SK-N-SH (cell line): ENCODE data around the gene SNRNP35. TPM values are rescaled to one million over a fixed set of nuclear protein-coding genes. Genes with fewer than 3 reads are reported as not detected.
"Not testable (repeated sequence)": the region's sequence is repeated elsewhere in the genome, so short reads cannot be mapped to it uniquely, and the experiment has no call there.

Experiments
- CTCF ChIA-PET: fragments of 300-600, 350-600 bp; formaldehyde crosslinking; extraction: SDS; loops from one replicate; lab custom pipeline; 2021; lab: Yijun Ruan, JAX
- POLR2A ChIA-PET: fragments of 350-600 bp; sonication (Branson Sonifier 250); formaldehyde crosslinking; extraction: SDS; loops from one replicate; lab custom pipeline; 2020; ENCODE audit warnings: antibody characterized with exemption, inconsistent platforms; lab: Yijun Ruan, JAX
- DNase-seq: peaks from one replicate; pipeline ENCODE4 v3.0.0; 2012
- H2AFZ ChIP-seq: fragments of 200-600 bp; sonication (generic); 2 replicates; pipeline ENCODE4 v1.8.1; 2016; ENCODE audit warnings: antibody characterized with exemption, mild to moderate bottlenecking, low read depth
- H3F3A ChIP-seq: fragments of 200-600 bp; sonication (generic); replicated peaks from 2 replicates; pipeline ENCODE3; 2016; ENCODE audit warnings: antibody characterized with exemption, mild to moderate bottlenecking; ENCODE audit not compliant: insufficient read depth
- H3K27ac ChIP-seq, 2 experiments: fragments of 200-500 bp in 1 of 2; fragments of 200-600 bp in 1 of 2; sonication (Bioruptor generic) in 1 of 2; sonication (generic), shearing (Covaris generic) in 1 of 2; 2 replicates each; pipeline versions ENCODE4 v1.5.1 to v1.6.1; 2014 to 2016; ENCODE audit warnings: low read depth in 2 of 2, inconsistent platforms in 1 of 2, low read length in 1 of 2, mild to moderate bottlenecking in 1 of 2, mixed read lengths in 1 of 2
- H3K27me3 ChIP-seq: fragments of 200-600 bp; sonication (generic), shearing (Covaris generic); 2 replicates; pipeline ENCODE4 v1.6.1; 2016; ENCODE audit warnings: mixed run types; ENCODE audit not compliant: insufficient read depth
- H3K36me3 ChIP-seq, 2 experiments: fragments of 200-500 bp in 1 of 2; fragments of 200-600 bp in 1 of 2; sonication (Bioruptor generic) in 1 of 2; sonication (generic) in 1 of 2; replicated peaks in 1 of 2; 2 replicates each; pipeline versions ENCODE3 to v1.5.1; 2014 to 2016; ENCODE audit warnings: low read length in 1 of 2, mild to moderate bottlenecking in 1 of 2; ENCODE audit not compliant: insufficient read depth in 2 of 2, control insufficient read depth in 1 of 2
- H3K4me1 ChIP-seq, 2 experiments: fragments of 200-500 bp in 1 of 2; fragments of 200-600 bp in 1 of 2; sonication (Bioruptor generic) in 1 of 2; sonication (generic), shearing (Covaris generic) in 1 of 2; 2 replicates each; pipeline versions ENCODE4 v1.5.1 to v1.6.1; 2014 to 2016; ENCODE audit warnings: low read depth in 1 of 2, low read length in 1 of 2, mixed run types in 1 of 2; ENCODE audit not compliant: insufficient read depth in 2 of 2, control insufficient read depth in 1 of 2
- H3K4me2 ChIP-seq: fragments of 200-600 bp; sonication (generic), shearing (Covaris generic); 2 replicates; pipeline ENCODE4 v1.6.1; 2017; ENCODE audit warnings: mixed run types
- H3K4me3 ChIP-seq, 2 experiments: fragments of 200-500 bp in 1 of 2; fragments of 200-600 bp in 1 of 2; sonication (Bioruptor generic) in 1 of 2; sonication (generic), shearing (Covaris generic) in 1 of 2; 2 replicates each; pipeline versions ENCODE4 v1.5.1 to v1.8.1; 2014 to 2016; ENCODE audit warnings: low read depth in 2 of 2, inconsistent platforms in 1 of 2, low read length in 1 of 2, mild to moderate bottlenecking in 1 of 2, mixed read lengths in 1 of 2, moderate library complexity in 1 of 2
- H3K79me2 ChIP-seq: fragments of 200-600 bp; sonication (generic); 2 replicates; pipeline ENCODE4 v1.8.1; 2017; ENCODE audit warnings: mild to moderate bottlenecking; ENCODE audit not compliant: insufficient read depth
- H3K9ac ChIP-seq: fragments of 200-600 bp; sonication (generic); 2 replicates; pipeline ENCODE4 v1.6.1; 2017; ENCODE audit warnings: mixed run types
- H3K9me2 ChIP-seq: fragments of 200-600 bp; sonication (generic); 2 replicates; pipeline ENCODE4 v1.6.1; 2017; ENCODE audit warnings: mixed run types
- H3K9me3 ChIP-seq: fragments of 200-600 bp; sonication (generic); 2 replicates; pipeline ENCODE4 v1.6.1; 2017; ENCODE audit warnings: mixed run types, mild to moderate bottlenecking, moderate library complexity
- H4K20me1 ChIP-seq: fragments of 200-600 bp; sonication (generic); 2 replicates; pipeline ENCODE4 v1.6.1; 2017; ENCODE audit warnings: mild to moderate bottlenecking, mixed run types; ENCODE audit not compliant: insufficient read depth
- CTCF ChIP-seq: fragments of 200-600 bp; sonication (generic); IDR thresholded peaks from 2 replicates; pipeline ENCODE4 v1.6.1; 2017; ENCODE audit warnings: antibody characterized with exemption, mild to moderate bottlenecking, moderate library complexity
- EP300 ChIP-seq, 2 experiments: IDR thresholded peaks; 2 replicates each; pipeline versions ENCODE4 v1.4.0 to v1.6.1; 2012; ENCODE audit warnings: borderline replicate concordance in 1 of 2, low read depth in 1 of 2, low read length in 1 of 2
- EZH2phosphoT487 ChIP-seq: fragments of 200-600 bp; sonication (generic); IDR thresholded peaks from 2 replicates; pipeline ENCODE4 v1.6.1; 2017; ENCODE audit warnings: low read depth, mixed run types, mild to moderate bottlenecking, antibody characterized with exemption, moderate library complexity, borderline replicate concordance
- FOXM1 ChIP-seq: IDR thresholded peaks from 2 replicates; pipeline ENCODE4 v1.4.0; 2012; ENCODE audit warnings: low read depth, mild to moderate bottlenecking
- GABPA ChIP-seq: IDR thresholded peaks from 2 replicates; pipeline ENCODE4 v1.4.0; 2012; ENCODE audit warnings: low read depth, mild to moderate bottlenecking
- MXI1 ChIP-seq: IDR thresholded peaks from 2 replicates; pipeline ENCODE4 v1.6.1; 2012; ENCODE audit warnings: mild to moderate bottlenecking, low read depth, low read length, improper control_type of control experiment
- RFX5 ChIP-seq: IDR thresholded peaks from 2 replicates; pipeline ENCODE4 v1.6.1; 2012; ENCODE audit warnings: mild to moderate bottlenecking, improper control_type of control experiment, low read length
- TAF1 ChIP-seq: IDR thresholded peaks from 2 replicates; pipeline ENCODE4 v1.6.1; 2012; ENCODE audit warnings: low read depth, mild to moderate bottlenecking, low read length, moderate library complexity, borderline replicate concordance
- WGBS: methylation state at CpG from one replicate; pipeline ENCODE4 v1.1.6; 2017; ENCODE audit warnings: low lambda C conversion rate; 5-methylcytosine and 5-hydroxymethylcytosine counted together
- polyA plus RNA-seq, 3 experiments: library from polyadenylated mRNA; depleted of rRNA; stranded (reverse); fragments of >200 nt; gene quantifications; 2 replicates each; pipeline ENCODE4 v1.2.3, GENCODE V29; 2012
- TF ChIP-seq, protein P1 (sequence below): fragments of 150-350 bp; IDR thresholded peaks from 2 replicates; pipeline ENCODE4 v1.6.1; 2016; ENCODE audit warnings: mild to moderate bottlenecking, low read depth, low read length
- TF ChIP-seq, protein P2 (sequence below): fragments of 150-350 bp; IDR thresholded peaks from 2 replicates; pipeline ENCODE4 v1.6.1; 2017; ENCODE audit warnings: antibody characterized with exemption, low read length, low read depth, borderline replicate concordance

The SNRNP35 gene
- polyA plus RNA-seq, 1 of the 3 experiments (the other 2 are of a cell fraction) = 13.1 TPM

DNA sequence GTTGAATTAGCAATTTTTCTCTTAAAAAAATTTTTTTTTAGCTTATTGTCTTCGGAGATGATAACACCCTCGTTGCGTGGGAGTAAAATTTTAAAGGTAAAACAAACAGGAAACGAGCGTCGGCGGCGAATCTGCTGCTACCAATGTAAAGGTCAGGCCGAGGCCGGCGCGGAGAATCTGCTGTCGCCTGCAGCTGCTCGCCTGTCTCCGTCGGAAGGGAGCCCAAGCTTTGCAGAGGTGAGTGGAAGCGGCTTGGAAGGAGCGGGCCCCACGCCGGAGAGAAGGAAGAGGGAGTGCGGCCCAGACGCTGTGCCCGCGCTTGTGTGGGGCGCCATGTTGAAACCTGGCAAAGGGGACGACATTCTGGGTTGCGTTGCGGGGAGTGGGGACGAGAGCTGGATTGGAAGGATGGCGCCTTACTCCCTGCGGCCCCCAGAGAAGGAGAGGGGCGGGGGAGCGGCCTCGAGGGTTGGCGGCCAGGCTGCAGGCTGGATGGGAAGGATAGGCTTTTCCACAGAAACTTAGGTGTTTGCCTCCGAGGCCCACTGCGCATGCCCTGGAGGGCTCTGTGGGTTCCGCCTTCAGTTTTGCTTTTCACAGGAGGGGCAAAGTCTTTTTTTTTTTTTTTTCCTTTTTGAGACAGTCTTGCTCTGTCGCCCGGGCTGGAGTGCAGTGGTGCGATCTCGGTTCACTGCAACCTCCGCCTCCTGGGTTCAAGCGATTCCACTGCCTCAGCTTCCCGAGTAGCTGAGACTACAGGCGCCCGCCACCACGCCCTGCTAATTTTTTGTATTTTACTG, at the start of gene SNRNP35 (continued):
- TF ChIP-seq, protein P1, sequence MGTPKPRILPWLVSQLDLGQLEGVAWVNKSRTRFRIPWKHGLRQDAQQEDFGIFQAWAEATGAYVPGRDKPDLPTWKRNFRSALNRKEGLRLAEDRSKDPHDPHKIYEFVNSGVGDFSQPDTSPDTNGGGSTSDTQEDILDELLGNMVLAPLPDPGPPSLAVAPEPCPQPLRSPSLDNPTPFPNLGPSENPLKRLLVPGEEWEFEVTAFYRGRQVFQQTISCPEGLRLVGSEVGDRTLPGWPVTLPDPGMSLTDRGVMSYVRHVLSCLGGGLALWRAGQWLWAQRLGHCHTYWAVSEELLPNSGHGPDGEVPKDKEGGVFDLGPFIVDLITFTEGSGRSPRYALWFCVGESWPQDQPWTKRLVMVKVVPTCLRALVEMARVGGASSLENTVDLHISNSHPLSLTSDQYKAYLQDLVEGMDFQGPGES = no peak
- TF ChIP-seq RFX5 (no peak), TAF1 (peak; percentile 76), EP300 (IDR thresholded peaks at IDR 0.05; ENCODE audit: borderline replicate concordance in 1 of 2, low read depth in 1 of 2, low read length in 1 of 2) (peak; percentile 64 to 92), EZH2phosphoT487 (no peak), CTCF (no peak), FOXM1 (peak; percentile 63; the same call in 1 of the 2 replicates), MXI1 (peak; percentile 10; the same call in 1 of the 2 replicates), GABPA (peak; percentile 58; the same call in 1 of the 2 replicates)
- TF ChIP-seq, protein P2, sequence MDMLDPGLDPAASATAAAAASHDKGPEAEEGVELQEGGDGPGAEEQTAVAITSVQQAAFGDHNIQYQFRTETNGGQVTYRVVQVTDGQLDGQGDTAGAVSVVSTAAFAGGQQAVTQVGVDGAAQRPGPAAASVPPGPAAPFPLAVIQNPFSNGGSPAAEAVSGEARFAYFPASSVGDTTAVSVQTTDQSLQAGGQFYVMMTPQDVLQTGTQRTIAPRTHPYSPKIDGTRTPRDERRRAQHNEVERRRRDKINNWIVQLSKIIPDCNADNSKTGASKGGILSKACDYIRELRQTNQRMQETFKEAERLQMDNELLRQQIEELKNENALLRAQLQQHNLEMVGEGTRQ = no peak
- TF ChIP-seq, all 33 proteins: peak for 15

- Histone ChIP-seq H3K36me3 (peaks cover 14 to 27% of the 10 kb centered on the region in 2 experiments), H3F3A (peaks cover 19% of the 10 kb centered on the region), H3K79me2 (peaks cover 13% of the 10 kb centered on the region; the same call in 1 of the 2 replicates)
- H3K9me3 ChIP-seq, H3K27ac ChIP-seq, H2AFZ ChIP-seq, H3K9ac ChIP-seq, DNase-seq, H3K4me1 ChIP-seq, H3K9me2 ChIP-seq, H3K27me3 ChIP-seq, H3K4me3 ChIP-seq, H3K4me2 ChIP-seq, H4K20me1 ChIP-seq, CTCF ChIA-PET: not testable (repeated sequence)
- POLR2A ChIA-PET = interaction anchor here (0.5 kb wide), 1 partner anchor 87 kb away, joined by 4 read pairs; no protein-coding TSS in a partner anchor
- WGBS = 94% methylated on average over 4 of the region's 7 CpGs
Measured at GRCh38 chr12:123408619-123409018, 49.3 kb upstream of the SNRNP35 start.

- Histone ChIP-seq H3K36me3 (peaks cover 5 to 19% of the 10 kb centered on the region in 2 experiments), H3F3A (peaks cover 19% of the 10 kb centered on the region)
- CTCF ChIA-PET, H3K27me3 ChIP-seq, H3K4me3 ChIP-seq, DNase-seq, H3K4me1 ChIP-seq, H3K79me2 ChIP-seq, H3K9me3 ChIP-seq, H3K9ac ChIP-seq, H3K27ac ChIP-seq, H4K20me1 ChIP-seq, H2AFZ ChIP-seq, H3K4me2 ChIP-seq, H3K9me2 ChIP-seq: not testable (repeated sequence)
- 96% methylated on average over 11 of the region's 11 CpGs for WGBS
- POLR2A ChIA-PET = interaction anchor here (0.5 kb wide), 1 partner anchor 86 kb away, joined by 4 read pairs; no protein-coding TSS in a partner anchor
Measured at GRCh38 chr12:123409284-123410040, 48.5 kb upstream of the SNRNP35 start.
